Measurements from ENCODE around the gene ZBTB7C. TPM values are rescaled to one million over a fixed set of nuclear protein-coding genes. Genes with fewer than 3 reads are reported as not detected.

Gene ZBTB7C
- total and polyA plus RNA-seq, 9 of the 15 experiments (the other 6 are each of a cell fraction or from before 2014, with no cell fraction given): not detected

- no peak for DNase-seq (ENCODE audit: extremely low read depth in 1 of 4, low spot score in 3 of 4)
- no TSS peak for BruUV-seq (replicated peaks)
Measured at GRCh38 chr18:47993409-47993808, 415.8 kb downstream of the ZBTB7C start.

GRCh38 chr18:47992976-47993375, 416.2 kb downstream of the ZBTB7C start:
- CTCF ChIA-PET (ENCODE audit: low intra/inter-chr PET ratio): no interaction called here
- H3K9me1 ChIP-seq (ENCODE audit: control insufficient read depth, insufficient read depth, low read length): no peaks in the 10 kb centered on the region
- H4K20me1 ChIP-seq (replicated peaks; ENCODE audit: control insufficient read depth, insufficient read depth, low read length): no peaks in the 10 kb centered on the region
- no peaks in the 10 kb centered on the region for H3K79me2 ChIP-seq (ENCODE audit: control insufficient read depth, insufficient read depth, low read length)
- 9% methylated on average over 6 of the region's 6 CpGs for WGBS (ENCODE audit: insufficient coverage, low coverage, missing lambda C conversion rate)
- H2AFZ ChIP-seq (ENCODE audit: low read depth, low read length): no peak overlapping the region
- H3K36me3 ChIP-seq (ENCODE audit: control insufficient read depth, insufficient read depth, low read length): no peaks in the 10 kb centered on the region
- H3K4me1 ChIP-seq (replicated peaks in 1 of 2; ENCODE audit: control insufficient read depth in 2 of 2, insufficient read depth in 2 of 2, low read length in 2 of 2): no peaks in the 10 kb centered on the region
- POLR2A ChIA-PET: no interaction called here
- in situ Hi-C loops (cut with MboI) (no loop called here), intact Hi-C loops (cut with micrococcal nuclease) (no loop called here)
- DNase-seq (ENCODE audit: extremely low read depth in 1 of 4, low spot score in 3 of 4) (no peak), FAIRE-seq (no peak), ATAC-seq (no peak)
- H3K27me3 ChIP-seq (ENCODE audit: control insufficient read depth in 2 of 2, insufficient read depth in 2 of 2, low read length in 2 of 2): peaks cover 0 to 12% of the 10 kb centered on the region in 2 experiments; a peak in 2 of 5 replicates
- no peak overlapping the region for H3K4me2 ChIP-seq (ENCODE audit: insufficient read depth, low read length)
- no peak overlapping the region for H3K9ac ChIP-seq (ENCODE audit: insufficient read depth in 1 of 2, low read depth in 2 of 2, low read length in 2 of 2)
- H3K27ac ChIP-seq (ENCODE audit: extremely low read depth, low read depth, low read length): no peak overlapping the region
- H3K9me3 ChIP-seq (replicated peaks; ENCODE audit: control insufficient read depth, insufficient read depth, low read depth, low read length): peaks cover 3% of the 10 kb centered on the region; the same call in 1 of the 2 replicates
- no peak overlapping the region for H3K4me3 ChIP-seq
- BruUV-seq (replicated peaks): no TSS peak
- no peak for TF ChIP-seq KLF10 (CRISPR knock-in tag; IDR thresholded peaks at IDR 0.05)
- TF ChIP-seq ARID3B (CRISPR knock-in tag; IDR thresholded peaks at IDR 0.05; ENCODE audit: borderline replicate concordance): no peak
- TF ChIP-seq PRMT5 (CRISPR knock-in tag; IDR thresholded peaks at IDR 0.05): no peak
- TF ChIP-seq CCAR2 (IDR thresholded peaks at IDR 0.05; ENCODE audit: low read depth, low read length): no peak
- TF ChIP-seq NCOR1 (IDR thresholded peaks at IDR 0.05): no peak
- no peak for TF ChIP-seq MCM3 (IDR thresholded peaks at IDR 0.05)
- no peak for TF ChIP-seq CTCFL (IDR thresholded peaks at IDR 0.05; ENCODE audit: borderline replicate concordance, insufficient read depth, low read depth, low read length, poor library complexity, severe bottlenecking)
- no peak for TF ChIP-seq BRF1 (IDR thresholded peaks at IDR 0.05; ENCODE audit: borderline replicate concordance, extremely low read depth, insufficient read length)

More at GRCh38 chr18:47993409-47993808, 415.8 kb downstream of the ZBTB7C start:
- H4K20me1 ChIP-seq (replicated peaks; ENCODE audit: control insufficient read depth, insufficient read depth, low read length): no peaks in the 10 kb centered on the region
- TF ChIP-seq RBM25 (IDR thresholded peaks at IDR 0.05; ENCODE audit: low read depth, low read length, severe bottlenecking) (no peak), CBX5 (IDR thresholded peaks at IDR 0.05; ENCODE audit: borderline replicate concordance, low read depth) (no peak), E2F6 (IDR thresholded peaks at IDR 0.05; ENCODE audit: borderline replicate concordance in 1 of 2, extremely low read depth in 1 of 2, insufficient read depth in 1 of 2, insufficient read length in 1 of 2, low read depth in 1 of 2, low read length in 1 of 2, poor library complexity in 1 of 2, severe bottlenecking in 1 of 2) (no peak), MAZ (CRISPR knock-in tag; conservative IDR thresholded peaks at IDR 0.05 in 1 of 2, IDR thresholded peaks at IDR 0.05 in 1 of 2) (no peak), ZNF133 (CRISPR knock-in tag; IDR thresholded peaks at IDR 0.05) (no peak)
- no peak overlapping the region for H2AFZ ChIP-seq (ENCODE audit: low read depth, low read length)
- intact Hi-C loops (cut with micrococcal nuclease) (no loop called here), in situ Hi-C loops (cut with MboI) (no loop called here)
- ATAC-seq (no peak), FAIRE-seq (no peak)
- H3K4me1 ChIP-seq (replicated peaks in 1 of 2; ENCODE audit: control insufficient read depth in 2 of 2, insufficient read depth in 2 of 2, low read length in 2 of 2): no peaks in the 10 kb centered on the region
- H3K36me3 ChIP-seq (ENCODE audit: control insufficient read depth, insufficient read depth, low read length): no peaks in the 10 kb centered on the region
- WGBS (ENCODE audit: insufficient coverage, low coverage, missing lambda C conversion rate): 0% methylated on average over 1 of the region's 1 CpG
- H3K27me3 ChIP-seq (ENCODE audit: control insufficient read depth in 2 of 2, insufficient read depth in 2 of 2, low read length in 2 of 2): peaks cover 0 to 12% of the 10 kb centered on the region in 2 experiments; a peak in 2 of 5 replicates
- H3K4me3 ChIP-seq: no peak overlapping the region
- H3K4me2 ChIP-seq (ENCODE audit: insufficient read depth, low read length): no peak overlapping the region
- no peaks in the 10 kb centered on the region for H3K79me2 ChIP-seq (ENCODE audit: control insufficient read depth, insufficient read depth, low read length)
- no peak overlapping the region for H3K27ac ChIP-seq (ENCODE audit: extremely low read depth, low read depth, low read length)
- CTCF ChIA-PET (ENCODE audit: low intra/inter-chr PET ratio): no interaction called here
- H3K9me1 ChIP-seq (ENCODE audit: control insufficient read depth, insufficient read depth, low read length): no peaks in the 10 kb centered on the region
- H3K9me3 ChIP-seq (replicated peaks; ENCODE audit: control insufficient read depth, insufficient read depth, low read depth, low read length): peaks cover 3% of the 10 kb centered on the region; the same call in 1 of the 2 replicates
- H3K9ac ChIP-seq (ENCODE audit: insufficient read depth in 1 of 2, low read depth in 2 of 2, low read length in 2 of 2): no peak overlapping the region
- POLR2A ChIA-PET: no interaction called here

All from K562 (cell line).